Cardiac fibroblast (primary cell): ENCODE data around the gene APOO.
"Not testable (repeated sequence)": the region's sequence is repeated elsewhere in the genome, so short reads cannot be mapped to it uniquely, and the experiment has no call there.

Experiments
- DNase-seq, 2 donors: peaks; one replicate each; pipeline versions ENCODE4 v3.0.0 to v3.0.0-alpha.2; 2010; ENCODE audit warnings: low read depth in 2 of 2
- H3K4me3 ChIP-seq, 2 donors: replicated peaks in 1 of 2; 1 replicate in 1 of 2; 2 replicates in 1 of 2; pipeline ENCODE4 v1.5.1; 2011; ENCODE audit warnings: low read depth in 2 of 2, low read length in 2 of 2, mild to moderate bottlenecking in 2 of 2, moderate library complexity in 1 of 2
- CTCF ChIP-seq: IDR thresholded peaks from one replicate; pipeline ENCODE4 v1.5.1; 2011; ENCODE audit warnings: low read depth, mild to moderate bottlenecking, low read length, inconsistent platforms

Gene APOO

GRCh38 chrX:23861215-23861896 is 46.4 kb downstream of the APOO start:
- TF ChIP-seq CTCF = no peak
- no peak overlapping the region for H3K4me3 ChIP-seq
- DNase-seq = no peak

GRCh38 chrX:23859238-23859637 is 48.5 kb downstream of the APOO start:
- not testable (repeated sequence) for H3K4me3 ChIP-seq, DNase-seq

GRCh38 chrX:23857935-23858334 is 49.8 kb downstream of the APOO start:
- no peak for TF ChIP-seq CTCF
- DNase-seq = no peak

GRCh38 chrX:23857363-23857762 is 50.4 kb downstream of the APOO start:
- no peak overlapping the region for H3K4me3 ChIP-seq
- no peak for TF ChIP-seq CTCF
- no peak for DNase-seq

More at GRCh38 chrX:23857935-23858334, 49.8 kb downstream of the APOO start:
- no peak overlapping the region for H3K4me3 ChIP-seq

- no peak overlapping the region for H3K4me3 ChIP-seq
- DNase-seq = peak in 1 of 2 donors; percentile 33
- no peak for TF ChIP-seq CTCF
Measured at GRCh38 chrX:23855569-23855968, 52.2 kb downstream of the APOO start.

- peak; percentile 16 to 43 for DNase-seq
- TF ChIP-seq CTCF = no peak
Measured at GRCh38 chrX:23854945-23855344, 52.8 kb downstream of the APOO start.

GRCh38 chrX:23854122-23854521 is 53.6 kb downstream of the APOO start:
- no peak overlapping the region for H3K4me3 ChIP-seq
- peak in 1 of 2 donors; percentile 14 for DNase-seq
- no peak for TF ChIP-seq CTCF

More at GRCh38 chrX:23854945-23855344, 52.8 kb downstream of the APOO start:
- H3K4me3 ChIP-seq = no peak overlapping the region
